ENCODE results near the gene F10. TPM values are rescaled to one million over a fixed set of nuclear protein-coding genes. Genes with fewer than 3 reads are reported as not detected.
A peak's percentile ranks its signal among the peaks of the same experiment; 100 is the strongest.

F10 gene
- total and polyA plus RNA-seq, 4 donors: 2.5 to 18.8 (median 7.7) TPM

- no peak for TF ChIP-seq CTCF (IDR thresholded peaks at IDR 0.05; ENCODE audit: control extremely low read depth, extremely low read depth)
- Histone ChIP-seq H3K4me1 (ENCODE audit: control insufficient read depth in 5 of 5, insufficient read depth in 5 of 5, low read length in 5 of 5) (peaks cover 0 to 5% (median 2%) of the 10 kb centered on the region in 5 donors), H3K4me3 (no peak overlapping the region), H3K27me3 (ENCODE audit: control insufficient read depth in 3 of 3, insufficient read depth in 3 of 3, low read length in 2 of 3) (no peaks in the 10 kb centered on the region), H3K27ac (ENCODE audit: low read depth in 1 of 2, low read length in 1 of 2) (no peak overlapping the region), H3K9ac (ENCODE audit: insufficient read depth in 1 of 2, low read length in 2 of 2) (no peak overlapping the region), H3K9me3 (ENCODE audit: control insufficient read depth in 4 of 4, insufficient read depth in 3 of 4, low read length in 3 of 4) (no peaks in the 10 kb centered on the region), H3K36me3 (ENCODE audit: control insufficient read depth in 4 of 4, insufficient read depth in 4 of 4, low read length in 4 of 4) (peaks cover 0 to 20% (median 2%) of the 10 kb centered on the region in 4 donors)
- 88 to 89% methylated on average over 10 of the region's 10 CpGs for WGBS, 2 donors
- ATAC-seq (ENCODE audit: insufficient read depth, low FRiP score) (no peak), DNase-seq (no peak)
These were observed 39.6 kb upstream of the F10 start for GRCh38 chr13:113083022-113083373.

DNA sequence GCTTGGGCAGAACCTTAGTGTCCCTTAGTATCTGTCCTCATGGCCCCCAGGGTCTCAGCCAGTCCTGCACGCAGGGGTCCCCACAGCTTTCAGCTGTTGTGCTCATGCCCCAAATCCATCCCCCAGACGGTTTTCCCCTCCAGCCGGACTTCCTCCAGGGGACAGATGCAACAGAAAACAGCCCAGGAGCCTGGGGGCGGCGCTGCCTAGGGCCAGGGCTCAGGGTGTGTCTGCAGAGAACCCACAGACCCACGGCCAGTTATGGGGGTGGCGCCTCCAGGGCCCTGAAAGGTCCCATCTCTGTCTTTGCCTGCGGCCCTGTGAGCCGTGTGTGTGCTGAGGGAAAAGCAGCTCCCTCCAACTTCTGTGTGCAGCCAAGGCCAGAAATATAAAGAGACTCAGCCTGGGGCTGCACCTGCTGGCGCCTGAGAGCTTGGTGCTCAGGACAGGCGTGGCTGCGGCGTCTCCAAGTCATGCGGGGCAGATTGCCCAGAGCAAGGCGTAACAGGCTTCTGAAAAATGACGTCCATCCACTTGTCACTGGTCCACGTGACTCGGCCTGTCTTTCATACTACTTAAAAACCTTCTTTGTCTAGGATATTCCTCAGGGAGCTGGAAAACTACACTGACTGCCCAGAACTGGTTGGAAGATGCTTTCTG is 39.1 kb upstream of the F10 start:
- no peaks in the 10 kb centered on the region for H3K9me3 ChIP-seq (ENCODE audit: control insufficient read depth in 4 of 4, insufficient read depth in 3 of 4, low read length in 3 of 4)
- DNase-seq: peak; percentile 20 to 74 (median 57)
- peak overlapping the region in 1 of 2 donors; percentile 48 for H3K27ac ChIP-seq (ENCODE audit: low read depth in 1 of 2, low read length in 1 of 2)
- H3K4me1 ChIP-seq (ENCODE audit: control insufficient read depth in 5 of 5, insufficient read depth in 5 of 5, low read length in 5 of 5): peaks cover 0 to 5% (median 2%) of the 10 kb centered on the region in 5 donors
- no peak for TF ChIP-seq CTCF (IDR thresholded peaks at IDR 0.05; ENCODE audit: control extremely low read depth, extremely low read depth)
- H3K27me3 ChIP-seq (ENCODE audit: control insufficient read depth in 3 of 3, insufficient read depth in 3 of 3, low read length in 2 of 3): no peaks in the 10 kb centered on the region
- no peak for ATAC-seq (ENCODE audit: insufficient read depth, low FRiP score)
- 69 to 79% methylated on average over 18 of the region's 18 CpGs for WGBS, 2 donors
- H3K9ac ChIP-seq (ENCODE audit: insufficient read depth in 1 of 2, low read length in 2 of 2): no peak overlapping the region
- H3K36me3 ChIP-seq (ENCODE audit: control insufficient read depth in 4 of 4, insufficient read depth in 4 of 4, low read length in 4 of 4): peaks cover 0 to 24% (median 4%) of the 10 kb centered on the region in 4 donors
- H3K4me3 ChIP-seq: no peak overlapping the region

- DNase-seq: no peak
- no peaks in the 10 kb centered on the region for H3K9me3 ChIP-seq (ENCODE audit: control insufficient read depth in 4 of 4, insufficient read depth in 3 of 4, low read length in 3 of 4)
- peaks cover 0 to 2% (median 0%) of the 10 kb centered on the region in 5 donors for H3K4me1 ChIP-seq (ENCODE audit: control insufficient read depth in 5 of 5, insufficient read depth in 5 of 5, low read length in 5 of 5)
- peaks cover 0 to 23% (median 4%) of the 10 kb centered on the region in 4 donors for H3K36me3 ChIP-seq (ENCODE audit: control insufficient read depth in 4 of 4, insufficient read depth in 4 of 4, low read length in 4 of 4)
- H3K9ac ChIP-seq (ENCODE audit: insufficient read depth in 1 of 2, low read length in 2 of 2): no peak overlapping the region
- WGBS, 2 donors: 94 to 95% methylated on average over 25 of the region's 25 CpGs
- H3K27ac ChIP-seq (ENCODE audit: low read depth in 1 of 2, low read length in 1 of 2): no peak overlapping the region
- ATAC-seq (ENCODE audit: insufficient read depth, low FRiP score): no peak
- no peak overlapping the region for H3K4me3 ChIP-seq
- no peaks in the 10 kb centered on the region for H3K27me3 ChIP-seq (ENCODE audit: control insufficient read depth in 3 of 3, insufficient read depth in 3 of 3, low read length in 2 of 3)
- no peak for TF ChIP-seq CTCF (IDR thresholded peaks at IDR 0.05; ENCODE audit: control extremely low read depth, extremely low read depth)
These were observed 38.3 kb upstream of the F10 start for GRCh38 chr13:113084094-113084942.

All from lung (tissue), 12 donors.